Uterus (tissue), 2 donors: Measurements from ENCODE around the gene ABHD4.

Source experiments
- POLR2A ChIP-seq, 2 donors: fragments of 450-650 bp; IDR thresholded peaks; one replicate each; pipeline ENCODE4 v1.6.1; 2016; ENCODE audit warnings: antibody characterized with exemption in 2 of 2, mild to moderate bottlenecking in 1 of 2, moderate library complexity in 1 of 2
- TF ChIP-seq, protein P1 (sequence below), 4 experiments: fragments of 200-600 bp in 2 of 4; fragments of 450-650 bp in 2 of 4; sonication (generic) in 2 of 4; IDR thresholded peaks; one replicate each; pipeline ENCODE4 v1.5.1; 2016 to 2019; ENCODE audit warnings: antibody characterized with exemption in 4 of 4, mild to moderate bottlenecking in 2 of 4, moderate library complexity in 1 of 4

- TF ChIP-seq, protein P1, sequence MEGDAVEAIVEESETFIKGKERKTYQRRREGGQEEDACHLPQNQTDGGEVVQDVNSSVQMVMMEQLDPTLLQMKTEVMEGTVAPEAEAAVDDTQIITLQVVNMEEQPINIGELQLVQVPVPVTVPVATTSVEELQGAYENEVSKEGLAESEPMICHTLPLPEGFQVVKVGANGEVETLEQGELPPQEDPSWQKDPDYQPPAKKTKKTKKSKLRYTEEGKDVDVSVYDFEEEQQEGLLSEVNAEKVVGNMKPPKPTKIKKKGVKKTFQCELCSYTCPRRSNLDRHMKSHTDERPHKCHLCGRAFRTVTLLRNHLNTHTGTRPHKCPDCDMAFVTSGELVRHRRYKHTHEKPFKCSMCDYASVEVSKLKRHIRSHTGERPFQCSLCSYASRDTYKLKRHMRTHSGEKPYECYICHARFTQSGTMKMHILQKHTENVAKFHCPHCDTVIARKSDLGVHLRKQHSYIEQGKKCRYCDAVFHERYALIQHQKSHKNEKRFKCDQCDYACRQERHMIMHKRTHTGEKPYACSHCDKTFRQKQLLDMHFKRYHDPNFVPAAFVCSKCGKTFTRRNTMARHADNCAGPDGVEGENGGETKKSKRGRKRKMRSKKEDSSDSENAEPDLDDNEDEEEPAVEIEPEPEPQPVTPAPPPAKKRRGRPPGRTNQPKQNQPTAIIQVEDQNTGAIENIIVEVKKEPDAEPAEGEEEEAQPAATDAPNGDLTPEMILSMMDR (IDR thresholded peaks at IDR 0.05): peak; percentile 64 to 76 (median 74)
- TF ChIP-seq POLR2A (IDR thresholded peaks at IDR 0.05): no peak
Measured at GRCh38 chr14:22653012-22653621, 55.0 kb downstream of the ABHD4 start.
